Anterior cingulate cortex (tissue), 58 donors: ENCODE data around the gene PPP2R3B.
"Not testable (repeated sequence)": the region's sequence is repeated elsewhere in the genome, so short reads cannot be mapped to it uniquely, and the experiment has no call there.

Experiments
- DNase-seq, 58 donors: peaks; one replicate each; lab custom pipeline; 2025; lab: John Stamatoyannopoulos, UW

The PPP2R3B gene

GRCh38 chrX:405149-405548 is 18.4 kb upstream of the PPP2R3B start:
- DNase-seq, result no peak

- DNase-seq, result no peak
These were observed 17.9 kb upstream of the PPP2R3B start for GRCh38 chrX:404656-405055.

- DNase-seq, result no peak
These were observed 16.1 kb upstream of the PPP2R3B start for GRCh38 chrX:402857-403256.

- DNase-seq, result no peak
These were observed 13.6 kb upstream of the PPP2R3B start for GRCh38 chrX:400258-400657.

- no peak for DNase-seq
These were observed 10.9 kb upstream of the PPP2R3B start for GRCh38 chrX:397575-397974.

DNA sequence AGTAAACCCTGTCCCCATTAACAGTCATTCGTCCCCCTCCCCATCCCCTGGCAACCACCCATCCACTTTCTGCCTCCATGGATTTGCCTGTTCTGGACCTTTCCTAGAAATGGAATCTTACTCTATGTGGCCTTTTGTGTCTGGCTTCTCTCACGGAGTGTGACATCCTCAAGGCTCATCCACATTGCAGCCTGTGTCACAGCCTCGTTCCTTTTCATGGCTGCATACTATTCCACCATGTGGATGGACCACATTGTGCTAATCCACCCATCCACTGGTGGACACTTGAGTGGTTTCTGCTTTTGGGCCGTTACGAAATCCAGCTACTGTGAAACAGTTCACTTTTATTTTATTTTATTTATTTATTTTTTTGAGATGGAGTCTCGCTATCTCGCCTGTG is 8.1 kb upstream of the PPP2R3B start:
- DNase-seq, result no peak

DNA sequence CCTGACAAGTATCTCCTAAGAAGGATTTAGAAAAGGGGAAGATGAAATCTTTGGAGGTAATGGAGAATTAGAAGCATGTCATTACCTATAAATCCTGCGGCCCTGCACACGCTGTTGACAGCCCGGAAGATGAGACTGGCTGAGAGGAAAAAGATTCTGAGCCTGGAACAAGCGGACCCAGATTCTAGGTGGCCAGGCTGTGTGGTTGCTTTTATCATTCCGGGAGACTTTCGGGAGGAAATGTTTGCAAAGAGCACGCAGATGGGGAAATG is 5.8 kb upstream of the PPP2R3B start:
- DNase-seq, result no peak

DNA sequence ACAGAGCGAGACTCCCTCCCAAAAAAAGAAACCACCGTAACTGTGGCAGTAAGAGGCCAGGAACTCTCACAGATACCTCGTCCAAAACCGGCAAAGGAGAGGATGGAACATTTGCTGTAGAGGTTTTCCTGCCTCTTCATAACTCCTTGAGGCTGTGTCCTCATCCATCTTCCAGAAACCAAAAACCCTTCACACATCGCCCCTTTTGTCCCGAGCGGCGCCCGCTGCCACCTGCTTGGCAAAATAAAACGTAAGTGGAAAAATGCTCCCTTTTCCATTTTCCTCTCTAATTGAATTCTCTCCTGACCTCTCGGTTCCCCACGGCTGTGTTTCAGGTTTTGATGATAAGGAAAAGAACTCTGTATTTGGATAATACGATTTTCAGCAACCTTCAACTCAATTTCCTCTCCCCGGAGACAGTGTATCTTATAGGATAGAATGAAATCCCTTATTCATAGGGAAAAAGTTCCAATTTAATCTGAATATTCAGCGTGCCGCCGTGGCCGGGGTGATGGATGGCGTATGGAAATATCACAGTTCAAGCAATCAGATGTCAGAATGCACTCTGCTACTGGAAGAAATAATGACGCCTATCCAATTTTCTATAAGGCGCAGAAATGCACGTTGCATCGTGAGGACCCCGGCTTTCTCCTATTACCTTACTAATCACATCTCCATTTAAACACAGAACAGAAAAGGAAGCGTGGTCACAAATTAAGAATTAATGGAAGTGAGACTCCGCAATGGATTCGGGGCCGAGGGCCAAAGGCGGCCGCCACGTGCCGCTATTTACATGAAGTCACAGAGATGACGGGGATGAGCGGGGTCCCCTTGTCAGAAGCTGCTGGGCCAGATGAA is 5.2 kb upstream of the PPP2R3B start:
- no peak for DNase-seq

GRCh38 chrX:390459-390858 is 3.8 kb upstream of the PPP2R3B start:
- no peak for DNase-seq

DNA sequence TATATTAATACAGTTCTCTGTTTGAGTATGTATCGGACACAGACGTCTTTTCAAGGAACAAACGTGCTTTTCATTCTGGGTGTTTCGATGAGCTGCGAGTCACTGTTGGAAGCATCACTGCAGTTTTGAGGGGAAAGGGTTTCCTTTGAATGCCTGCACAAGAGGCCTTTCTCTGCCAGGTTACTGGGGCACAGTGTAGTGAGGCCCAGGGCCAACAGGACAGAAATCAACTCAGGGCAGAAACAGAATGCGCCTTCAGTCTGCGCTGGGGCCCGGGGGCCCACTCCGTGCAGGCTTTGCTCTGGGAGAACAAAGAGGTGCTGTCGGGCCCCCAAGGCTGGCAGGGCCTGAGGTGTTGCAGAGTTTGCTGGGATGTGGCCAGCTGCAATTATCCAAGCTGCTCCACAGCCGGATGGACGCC is 2.3 kb upstream of the PPP2R3B start:
- DNase-seq, result peak in 56 of 58 donors; percentile 2 to 92 (median 70)

GRCh38 chrX:387729-388128 is 1.0 kb upstream of the PPP2R3B start:
- DNase-seq, result no peak

- no peak for DNase-seq
These were observed 404 bp downstream of the PPP2R3B start for GRCh38 chrX:386239-386767.

DNA sequence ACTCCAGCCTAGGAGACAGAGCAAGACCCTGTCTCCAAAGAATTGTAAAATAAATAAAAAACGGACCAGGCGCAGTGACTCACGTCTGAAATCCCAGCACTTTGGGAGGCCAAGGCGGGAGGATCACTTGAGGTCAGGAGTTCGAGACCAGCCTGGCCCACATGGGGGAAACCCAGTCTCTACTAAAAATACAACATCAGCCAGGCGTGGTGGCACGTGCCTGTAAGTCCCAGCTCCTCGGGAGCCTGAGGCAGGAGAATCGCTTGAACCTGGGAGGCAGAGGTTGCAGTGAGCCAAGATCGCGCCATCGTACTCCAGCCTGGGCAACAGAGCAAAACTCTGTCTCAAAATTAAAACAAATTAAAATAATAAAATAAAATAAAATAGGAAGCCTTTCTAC is 971 bp downstream of the PPP2R3B start:
- not testable (repeated sequence) for DNase-seq

- no peak for DNase-seq
These were observed 1.8 kb downstream of the PPP2R3B start for GRCh38 chrX:384861-385260.

- DNase-seq, result no peak
These were observed 8.3 kb downstream of the PPP2R3B start for GRCh38 chrX:378443-378842.

- DNase-seq, result not testable (repeated sequence)
These were observed 10.5 kb downstream of the PPP2R3B start for GRCh38 chrX:376206-376605.

DNA sequence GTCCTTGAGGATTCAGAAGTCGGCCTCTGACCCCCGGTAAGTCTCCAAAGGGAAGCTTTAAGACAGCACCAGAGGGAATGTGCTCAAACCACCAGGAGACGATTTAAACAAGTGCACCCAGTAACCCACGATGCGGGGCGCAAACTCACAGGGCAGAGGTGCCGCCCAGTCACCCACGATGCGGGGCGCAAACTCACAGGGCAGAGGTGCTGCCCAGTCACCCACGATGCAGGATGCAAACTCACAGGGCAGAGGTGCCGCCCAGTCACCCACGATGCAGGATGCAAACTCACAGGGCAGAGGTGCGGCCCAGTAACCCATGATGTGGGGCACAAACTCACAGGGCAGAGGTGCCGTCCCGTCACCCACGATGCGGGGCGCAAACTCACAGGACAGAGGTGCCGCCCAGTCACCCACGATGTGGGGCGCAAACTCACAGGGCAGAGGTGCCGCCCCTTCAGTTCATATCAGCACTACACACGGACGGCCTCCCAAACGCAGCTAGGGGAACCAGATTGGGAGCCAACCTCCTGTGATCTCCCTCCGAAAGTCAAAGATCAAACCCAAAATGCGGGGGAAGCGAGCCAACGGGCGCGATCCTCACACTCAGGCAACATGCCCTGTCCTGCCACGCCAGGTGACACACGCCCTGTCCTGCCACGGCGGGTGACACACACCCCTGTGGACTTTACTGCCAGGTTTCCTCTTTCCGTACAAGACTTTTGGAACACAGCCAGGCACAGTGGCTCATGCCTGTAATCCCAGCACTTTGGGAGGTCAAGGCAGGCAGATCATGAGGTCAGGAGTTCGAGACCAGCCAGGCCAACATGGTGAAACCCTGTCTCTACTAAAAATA is 11.3 kb downstream of the PPP2R3B start:
- DNase-seq, result no peak

DNA sequence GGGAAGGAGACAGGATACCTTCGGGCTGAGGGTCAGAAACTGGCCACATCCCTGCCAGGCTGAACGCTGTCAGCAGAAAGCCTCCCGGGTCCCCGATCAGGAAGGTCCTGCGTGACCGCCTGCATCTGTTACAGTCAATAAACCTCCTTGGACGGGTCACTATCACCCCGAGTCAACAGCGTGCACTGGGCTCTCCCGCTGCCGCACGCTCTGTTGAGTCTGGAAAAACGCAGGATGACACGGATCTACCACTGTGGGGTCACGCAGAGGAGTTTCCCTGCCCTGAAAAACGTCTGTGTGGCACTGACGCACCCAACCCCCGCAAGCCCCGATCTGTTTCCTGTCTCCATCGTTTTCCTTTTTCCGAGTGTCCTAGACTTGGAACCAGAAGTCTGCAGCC is 12.1 kb downstream of the PPP2R3B start:
- no peak for DNase-seq

DNA sequence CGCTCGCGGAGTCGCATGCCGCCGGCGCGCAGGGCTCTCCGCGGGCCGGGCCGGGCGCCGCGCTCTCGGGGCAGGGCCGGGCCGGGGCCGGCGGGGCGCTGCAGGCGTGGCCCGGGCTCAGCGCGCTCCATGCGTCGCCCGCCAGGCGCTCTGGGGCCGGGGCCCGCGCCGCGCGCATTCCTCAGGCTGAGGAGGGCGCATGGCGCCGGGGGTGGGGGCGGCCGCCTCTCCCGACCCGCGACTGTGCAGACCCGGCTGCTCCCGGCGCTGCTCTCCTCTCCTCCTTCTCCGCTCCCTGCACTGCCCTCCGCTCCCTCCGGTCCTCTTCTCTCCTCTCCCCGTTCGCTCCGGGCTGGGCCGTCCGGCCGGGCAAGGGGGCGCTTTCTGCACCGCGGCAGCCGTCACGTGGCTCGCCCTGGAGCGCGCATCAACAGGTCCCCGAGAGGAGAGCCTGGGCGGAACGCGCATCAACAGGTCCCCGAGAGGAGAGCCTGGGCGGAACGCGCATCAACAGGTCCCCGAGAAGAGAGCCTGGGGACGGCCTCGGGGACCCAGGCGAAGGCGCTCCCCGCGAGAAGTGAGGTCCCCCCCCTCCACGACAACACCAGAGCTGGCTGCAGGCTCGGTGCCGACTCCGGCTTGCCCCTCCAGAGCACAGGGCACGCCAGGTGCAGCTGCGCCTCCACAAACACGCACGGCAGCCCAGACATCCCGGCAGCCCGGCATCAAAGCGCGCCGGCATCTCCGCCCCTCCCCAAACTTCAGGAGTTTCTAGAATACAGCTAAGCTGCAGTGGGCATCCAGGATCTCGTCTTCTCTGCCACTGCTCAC is 12.9 kb downstream of the PPP2R3B start:
- DNase-seq, result no peak

GRCh38 chrX:372856-373640 is 13.7 kb downstream of the PPP2R3B start:
- DNase-seq, result no peak
